Effector memory CD8-positive, alpha-beta T cell (primary cell): ENCODE measurements around the gene CERT1.
"Not testable (repeated sequence)": the region's sequence is repeated elsewhere in the genome, so short reads cannot be mapped to it uniquely, and the experiment has no call there.

Source experiments
- ATAC-seq: fragments of 150-1000 bp; cut with Tn5 transposase; replicated peaks from 2 replicates; pipeline ENCODE4 v1.10.0; 2021; ENCODE audit warnings: mild to moderate bottlenecking, moderate library complexity
- DNase-seq, 3 experiments: peaks; one replicate each; pipeline ENCODE4 v3.0.0; 2021
- H3K27ac Mint-ChIP-seq, 2 donors: one replicate each; pipeline ENCODE4 v1.8.0; 2022; ENCODE audit warnings: mild to moderate bottlenecking in 2 of 2, mixed read lengths in 2 of 2, moderate library complexity in 2 of 2
- H3K27me3 Mint-ChIP-seq, 2 donors: one replicate each; pipeline ENCODE4 v1.8.0; 2022; ENCODE audit warnings: mixed read lengths in 2 of 2
- H3K36me3 Mint-ChIP-seq: one replicate; pipeline ENCODE4 v1.8.0; 2022; ENCODE audit warnings: mild to moderate bottlenecking, moderate library complexity, mixed read lengths; ENCODE audit not compliant: insufficient read depth
- H3K4me1 Mint-ChIP-seq, 2 donors: one replicate each; pipeline ENCODE4 v1.8.0; 2022; ENCODE audit warnings: low read depth in 2 of 2, mixed read lengths in 2 of 2
- H3K4me3 Mint-ChIP-seq, 2 donors: one replicate each; pipeline ENCODE4 v1.8.0; 2022; ENCODE audit warnings: mild to moderate bottlenecking in 2 of 2, mixed read lengths in 2 of 2, moderate library complexity in 2 of 2
- H3K9me3 Mint-ChIP-seq, 2 donors: one replicate each; pipeline ENCODE4 v1.8.0; 2022; ENCODE audit warnings: mixed read lengths in 2 of 2
- total RNA-seq, 9 experiments: gene quantifications; one replicate each; lab custom pipeline; 2026; lab: John Stamatoyannopoulos, UW

The CERT1 gene
- 51.1 to 99.1 (median 73.4) reads per million in 9 experiments for total RNA-seq

GRCh38 chr5:75511435-75512382 is at the start of gene CERT1, which contains the start of gene POLK:
Gene CERT1, minus strand, starts transcription at chr5:75511629. Its CDS starts 422 bp downstream, at chr5:75511207.
Gene POLK, plus strand, starts transcription at chr5:75511891.
- peak; percentile 83 to 86 (median 83) for DNase-seq
- Mint-ChIP-seq H3K4me1 (peaks cover 31 to 54% of the 10 kb centered on the region in 2 donors), H3K27me3 (no peaks in the 10 kb centered on the region), H3K27ac (peak within 1 kb of the TSS; percentile 91 to 93), H3K36me3 (peaks cover 23% of the 10 kb centered on the region), H3K9me3 (no peaks in the 10 kb centered on the region), H3K4me3 (peak within 1 kb of the TSS; percentile 89 to 90)
- ATAC-seq = peak; percentile 88

- peaks cover 16 to 34% of the 10 kb centered on the region in 2 donors for H3K4me1 Mint-ChIP-seq
- H3K4me3 Mint-ChIP-seq, H3K27me3 Mint-ChIP-seq, DNase-seq, H3K27ac Mint-ChIP-seq, H3K9me3 Mint-ChIP-seq, ATAC-seq: not testable (repeated sequence)
- peaks cover 11% of the 10 kb centered on the region for H3K36me3 Mint-ChIP-seq
Observed at GRCh38 chr5:75560655-75561054, 49.2 kb upstream of the CERT1 start.

GRCh38 chr5:75558981-75559632 is 47.7 kb upstream of the CERT1 start:
- no peak overlapping the region for H3K27ac Mint-ChIP-seq
- no peaks in the 10 kb centered on the region for H3K27me3 Mint-ChIP-seq
- DNase-seq (no peak), ATAC-seq (no peak)
- H3K36me3 Mint-ChIP-seq = peaks cover 17% of the 10 kb centered on the region
- peaks cover 10 to 30% of the 10 kb centered on the region in 2 donors for H3K4me1 Mint-ChIP-seq
- H3K4me3 Mint-ChIP-seq = no peak overlapping the region
- peaks cover 0 to 6% of the 10 kb centered on the region in 2 donors for H3K9me3 Mint-ChIP-seq

- peaks cover 10 to 29% of the 10 kb centered on the region in 2 donors for H3K4me1 Mint-ChIP-seq
- H3K36me3 Mint-ChIP-seq = peaks cover 24% of the 10 kb centered on the region
- ATAC-seq (no peak), DNase-seq (no peak)
- no peaks in the 10 kb centered on the region for H3K27me3 Mint-ChIP-seq
- no peak overlapping the region for H3K4me3 Mint-ChIP-seq
- H3K27ac Mint-ChIP-seq = no peak overlapping the region
- H3K9me3 Mint-ChIP-seq = peaks cover 0 to 2% of the 10 kb centered on the region in 2 donors
Observed at GRCh38 chr5:75558221-75558620, 46.8 kb upstream of the CERT1 start.

GRCh38 chr5:75553358-75553757 is 41.9 kb upstream of the CERT1 start:
- no peaks in the 10 kb centered on the region for H3K27me3 Mint-ChIP-seq
- H3K36me3 Mint-ChIP-seq = peaks cover 30% of the 10 kb centered on the region
- ATAC-seq = no peak
- DNase-seq = no peak
- peaks cover 0 to 28% of the 10 kb centered on the region in 2 donors for H3K4me1 Mint-ChIP-seq
- H3K9me3 Mint-ChIP-seq = no peaks in the 10 kb centered on the region
- H3K27ac Mint-ChIP-seq = peak overlapping the region in 1 of 2 donors; percentile 11
- H3K4me3 Mint-ChIP-seq = no peak overlapping the region

GRCh38 chr5:75552764-75553163 is 41.3 kb upstream of the CERT1 start:
- ATAC-seq = no peak
- no peaks in the 10 kb centered on the region for H3K9me3 Mint-ChIP-seq
- H3K27ac Mint-ChIP-seq = no peak overlapping the region
- no peaks in the 10 kb centered on the region for H3K27me3 Mint-ChIP-seq
- DNase-seq = no peak
- H3K4me3 Mint-ChIP-seq = no peak overlapping the region
- H3K4me1 Mint-ChIP-seq = peaks cover 0 to 28% of the 10 kb centered on the region in 2 donors
- peaks cover 29% of the 10 kb centered on the region for H3K36me3 Mint-ChIP-seq

GRCh38 chr5:75551471-75551870 is 40.0 kb upstream of the CERT1 start:
- Mint-ChIP-seq H3K27me3 (no peaks in the 10 kb centered on the region), H3K4me3 (no peak overlapping the region), H3K4me1 (peaks cover 0 to 27% of the 10 kb centered on the region in 2 donors), H3K27ac (no peak overlapping the region), H3K36me3 (peaks cover 23% of the 10 kb centered on the region), H3K9me3 (no peaks in the 10 kb centered on the region)
- ATAC-seq (no peak), DNase-seq (no peak)

- DNase-seq = no peak
- ATAC-seq = no peak
- Mint-ChIP-seq H3K27ac (no peak overlapping the region), H3K4me1 (peaks cover 0 to 21% of the 10 kb centered on the region in 2 donors), H3K36me3 (peaks cover 23% of the 10 kb centered on the region), H3K27me3 (no peaks in the 10 kb centered on the region), H3K9me3 (no peaks in the 10 kb centered on the region), H3K4me3 (no peak overlapping the region)
Observed at GRCh38 chr5:75550597-75550996, 39.2 kb upstream of the CERT1 start.

- no peaks in the 10 kb centered on the region for H3K27me3 Mint-ChIP-seq
- DNase-seq (no peak), ATAC-seq (no peak)
- H3K4me1 Mint-ChIP-seq = peaks cover 5 to 18% of the 10 kb centered on the region in 2 donors
- H3K4me3 Mint-ChIP-seq = no peak overlapping the region
- H3K9me3 Mint-ChIP-seq = no peaks in the 10 kb centered on the region
- H3K36me3 Mint-ChIP-seq = peaks cover 11% of the 10 kb centered on the region
- no peak overlapping the region for H3K27ac Mint-ChIP-seq
Observed at GRCh38 chr5:75547812-75548211, 36.4 kb upstream of the CERT1 start.

- peaks cover 10% of the 10 kb centered on the region for H3K36me3 Mint-ChIP-seq
- peaks cover 5 to 18% of the 10 kb centered on the region in 2 donors for H3K4me1 Mint-ChIP-seq
- no peaks in the 10 kb centered on the region for H3K27me3 Mint-ChIP-seq
- ATAC-seq = no peak
- no peak for DNase-seq
- H3K4me3 Mint-ChIP-seq = no peak overlapping the region
- H3K27ac Mint-ChIP-seq = no peak overlapping the region
- no peaks in the 10 kb centered on the region for H3K9me3 Mint-ChIP-seq
Observed at GRCh38 chr5:75546830-75547229, 35.4 kb upstream of the CERT1 start.

GRCh38 chr5:75545131-75545530 is 33.7 kb upstream of the CERT1 start:
- no peak for DNase-seq
- peaks cover 5 to 8% of the 10 kb centered on the region in 2 donors for H3K4me1 Mint-ChIP-seq
- H3K36me3 Mint-ChIP-seq = peaks cover 9% of the 10 kb centered on the region
- no peaks in the 10 kb centered on the region for H3K9me3 Mint-ChIP-seq
- H3K4me3 Mint-ChIP-seq = no peak overlapping the region
- H3K27me3 Mint-ChIP-seq = no peaks in the 10 kb centered on the region
- ATAC-seq = no peak
- no peak overlapping the region for H3K27ac Mint-ChIP-seq

GRCh38 chr5:75538211-75538610 is 26.8 kb upstream of the CERT1 start:
- Mint-ChIP-seq H3K27ac (no peak overlapping the region), H3K9me3 (peaks cover 0 to 6% of the 10 kb centered on the region in 2 donors), H3K36me3 (peaks cover 8% of the 10 kb centered on the region), H3K4me1 (peaks cover 14 to 18% of the 10 kb centered on the region in 2 donors), H3K4me3 (no peak overlapping the region), H3K27me3 (no peaks in the 10 kb centered on the region)
- ATAC-seq (no peak), DNase-seq (no peak)

- ATAC-seq = no peak
- Mint-ChIP-seq H3K9me3 (peaks cover 0 to 6% of the 10 kb centered on the region in 2 donors), H3K36me3 (peaks cover 8% of the 10 kb centered on the region), H3K27me3 (no peaks in the 10 kb centered on the region), H3K4me1 (peaks cover 14 to 21% of the 10 kb centered on the region in 2 donors), H3K4me3 (no peak overlapping the region), H3K27ac (no peak overlapping the region)
- DNase-seq = no peak
Observed at GRCh38 chr5:75536694-75537360, 25.4 kb upstream of the CERT1 start.
